Erythroblast (primary cell): Measurements from ENCODE around the gene PIH1D1.

Experiments
- GATA1 ChIP-seq: IDR thresholded peaks from 2 replicates; pipeline ENCODE4 v1.6.1; 2011; ENCODE audit warnings: low read depth, mild to moderate bottlenecking, control low read depth, low read length, moderate library complexity
- POLR2A ChIP-seq: IDR thresholded peaks from 2 replicates; pipeline ENCODE4 v1.6.1; 2011; ENCODE audit warnings: mild to moderate bottlenecking, low read length

- TF ChIP-seq POLR2A (no peak), GATA1 (no peak)
Observed at GRCh38 chr19:49440439-49441209, 11.0 kb downstream of the PIH1D1 start.
